ENCODE data around the gene PIP4K2A.

PIP4K2A gene

GRCh38 chr10:22670788-22671187 is 43.6 kb downstream of the PIP4K2A start:
- FAIRE-seq: no peak
- TF ChIP-seq CTCF (IDR thresholded peaks at IDR 0.05; ENCODE audit: insufficient read depth, missing control alignments): no peak
- DNase-seq (ENCODE audit: insufficient read length, low spot score): no peak

- TF ChIP-seq CTCF (IDR thresholded peaks at IDR 0.05; ENCODE audit: insufficient read depth, missing control alignments): no peak
- no peak for FAIRE-seq
- DNase-seq (ENCODE audit: insufficient read length, low spot score): no peak
Observed at GRCh38 chr10:22669163-22669711, 45.1 kb downstream of the PIP4K2A start.

GRCh38 chr10:22667093-22667480 is 47.3 kb downstream of the PIP4K2A start:
- DNase-seq (ENCODE audit: insufficient read length, low spot score) (no peak), FAIRE-seq (no peak)
- TF ChIP-seq CTCF (IDR thresholded peaks at IDR 0.05; ENCODE audit: insufficient read depth, missing control alignments): no peak

- DNase-seq (ENCODE audit: insufficient read length, low spot score): no peak
- no peak for FAIRE-seq
- no peak for TF ChIP-seq CTCF (IDR thresholded peaks at IDR 0.05; ENCODE audit: insufficient read depth, missing control alignments)
Observed at GRCh38 chr10:22666287-22667092, 47.9 kb downstream of the PIP4K2A start.

GRCh38 chr10:22665329-22665728 is 49.0 kb downstream of the PIP4K2A start:
- no peak for FAIRE-seq
- no peak for DNase-seq (ENCODE audit: insufficient read length, low spot score)
- no peak for TF ChIP-seq CTCF (IDR thresholded peaks at IDR 0.05; ENCODE audit: insufficient read depth, missing control alignments)

GRCh38 chr10:22662733-22663330 is 51.5 kb downstream of the PIP4K2A start:
- FAIRE-seq (no peak), DNase-seq (ENCODE audit: insufficient read length, low spot score) (no peak)
- no peak for TF ChIP-seq CTCF (IDR thresholded peaks at IDR 0.05; ENCODE audit: insufficient read depth, missing control alignments)

- DNase-seq (ENCODE audit: insufficient read length, low spot score): no peak
- FAIRE-seq: no peak
- no peak for TF ChIP-seq CTCF (IDR thresholded peaks at IDR 0.05; ENCODE audit: insufficient read depth, missing control alignments)
Observed at GRCh38 chr10:22659866-22660265, 54.5 kb downstream of the PIP4K2A start.

Measured in D721Med (cell line).